CD4-positive, alpha-beta memory T cell (primary cell): ENCODE measurements around the gene BTBD10. TPM values are rescaled to one million over a fixed set of nuclear protein-coding genes. Genes with fewer than 3 reads are reported as not detected.
A peak's percentile ranks its signal among the peaks of the same experiment; 100 is the strongest.

Experiments
- CTCF ChIA-PET: fragments of 350-600 bp; sonication (Branson Sonifier 250); formaldehyde crosslinking; loops from one replicate; lab custom pipeline; 2021; ENCODE audit warnings: inconsistent platforms; ENCODE audit not compliant: partially characterized antibody; lab: Charles Lee
- POLR2A ChIA-PET: fragments of 350-600 bp; sonication (Branson Sonifier 250); formaldehyde crosslinking; loops from one replicate; lab custom pipeline; 2021; ENCODE audit not compliant: partially characterized antibody; lab: Charles Lee
- DNase-seq, 5 donors: peaks; one replicate each; pipeline versions ENCODE4 v3.0.0 to v3.0.0-alpha.2; 2020 to 2022; ENCODE audit warnings: mixed read lengths in 1 of 5
- H3K27ac ChIP-seq: one replicate; pipeline ENCODE4 v1.7.0; 2013; ENCODE audit warnings: low read depth, low read length
- H3K27me3 ChIP-seq: 2 replicates; pipeline ENCODE4 v1.7.0; 2013; ENCODE audit warnings: mild to moderate bottlenecking, low read length, moderate library complexity; ENCODE audit not compliant: insufficient read depth
- H3K36me3 ChIP-seq: 2 replicates; pipeline ENCODE4 v1.7.0; 2013; ENCODE audit warnings: mild to moderate bottlenecking, low read length, moderate library complexity; ENCODE audit not compliant: insufficient read depth
- H3K4me1 ChIP-seq: 2 replicates; pipeline ENCODE4 v1.7.0; 2013; ENCODE audit warnings: mild to moderate bottlenecking, low read length, moderate library complexity; ENCODE audit not compliant: insufficient read depth
- H3K4me3 ChIP-seq, 2 donors: one replicate each; pipeline ENCODE4 v1.7.0; 2013; ENCODE audit warnings: low read length in 2 of 2, mild to moderate bottlenecking in 1 of 2
- H3K9me3 ChIP-seq, 2 donors: one replicate each; pipeline ENCODE4 v1.7.0; 2013; ENCODE audit warnings: low read length in 2 of 2, control low read depth in 1 of 2; ENCODE audit not compliant: control insufficient read depth in 1 of 2
- H3K27ac Mint-ChIP-seq, 7 donors: one replicate each; pipeline ENCODE4 v1.8.0; 2020 to 2021; ENCODE audit warnings: mixed read lengths in 7 of 7, mild to moderate bottlenecking in 6 of 7, inconsistent platforms in 3 of 7, moderate library complexity in 3 of 7
- H3K27me3 Mint-ChIP-seq, 2 donors: one replicate each; pipeline ENCODE4 v1.8.0; 2020 to 2021; ENCODE audit warnings: mixed read lengths in 2 of 2
- H3K36me3 Mint-ChIP-seq, 2 donors: one replicate each; pipeline ENCODE4 v1.8.0; 2020 to 2021; ENCODE audit warnings: mixed read lengths in 2 of 2, inconsistent platforms in 1 of 2, mild to moderate bottlenecking in 1 of 2
- H3K4me1 Mint-ChIP-seq, 4 donors: one replicate each; pipeline ENCODE4 v1.8.0; 2020 to 2021; ENCODE audit warnings: mixed read lengths in 4 of 4, mild to moderate bottlenecking in 1 of 4
- H3K4me3 Mint-ChIP-seq, 8 donors: one replicate each; pipeline ENCODE4 v1.8.0; 2020 to 2021; ENCODE audit warnings: mixed read lengths in 8 of 8, mild to moderate bottlenecking in 7 of 8, moderate library complexity in 6 of 8, inconsistent platforms in 3 of 8
- H3K9me3 Mint-ChIP-seq, 8 donors: one replicate each; pipeline ENCODE4 v1.8.0; 2020 to 2021; ENCODE audit warnings: mixed read lengths in 8 of 8, mild to moderate bottlenecking in 5 of 8, inconsistent platforms in 3 of 8, moderate library complexity in 1 of 8
- intact Hi-C: fragments of 100-400 bp; cut with micrococcal nuclease; formaldehyde crosslinking; loops from one replicate; pipeline ENCODE4 v1.15.1; 2023
- polyA plus RNA-seq, 2 donors: library from polyadenylated mRNA; unstranded; fragments of 300-500 nt; fragmentation: Illumina TruSeq; gene quantifications; one replicate each; pipeline ENCODE4 v1.2.3, GENCODE V29; 2021
- total RNA-seq, 2 experiments: library from RNA; stranded (reverse); gene quantifications; one replicate each; pipeline ENCODE4 v1.2.3, GENCODE V29; 2021

BTBD10 gene
- total and polyA plus RNA-seq, 4 experiments from 2014 or later, result 11.5 to 22.6 (median 18.0) TPM

GRCh38 chr11:13465909-13466371 lies 2.9 kb upstream of the BTBD10 start:
- Mint-ChIP-seq H3K27ac (no peak overlapping the region), H3K9me3 (peaks cover 0 to 1% (median 0%) of the 10 kb centered on the region in 8 donors), H3K4me1 (peaks cover 19 to 37% (median 27%) of the 10 kb centered on the region in 4 donors), H3K4me3 (no peak overlapping the region), H3K36me3 (peaks cover 0 to 13% of the 10 kb centered on the region in 2 donors), H3K27me3 (peaks cover 5 to 8% of the 10 kb centered on the region in 2 donors)
- Histone ChIP-seq H3K27ac (no peak overlapping the region), H3K36me3 (no peaks in the 10 kb centered on the region), H3K4me3 (no peak overlapping the region), H3K27me3 (no peaks in the 10 kb centered on the region), H3K4me1 (peaks cover 24% of the 10 kb centered on the region), H3K9me3 (no peaks in the 10 kb centered on the region)
- peak in 4 of 5 donors; percentile 9 to 30 (median 23) for DNase-seq
- POLR2A ChIA-PET, result interaction anchor here (0.7 kb wide), 1 partner anchor 190 kb away, joined by 4 read pairs; no protein-coding TSS in a partner anchor
- intact Hi-C loops, result loop anchor here (2.0 to 10.0 kb wide), 3 partner anchors 501 to 1621 kb away; partner anchors contain the start of genes RRAS2 and USP47
- CTCF ChIA-PET, result interaction anchor here (0.9 to 4.6 kb wide), 10 partner anchors 8 to 501 kb away, joined by 3 to 38 read pairs (median 4); no protein-coding TSS in a partner anchor

- Histone ChIP-seq H3K27ac (peak overlapping the region; percentile 92), H3K27me3 (no peaks in the 10 kb centered on the region), H3K9me3 (no peaks in the 10 kb centered on the region), H3K4me1 (peaks cover 34% of the 10 kb centered on the region), H3K4me3 (peak overlapping the region; percentile 90 to 95), H3K36me3 (no peaks in the 10 kb centered on the region)
- intact Hi-C loops, result loop anchor here (1.0 to 10.0 kb wide), 8 partner anchors 23 to 1619 kb away; partner anchors contain the start of genes BMAL1, CYP2R1, FAR1 and RRAS2
- peaks cover 11 to 22% of the 10 kb centered on the region in 2 donors for H3K36me3 Mint-ChIP-seq
- peak overlapping the region; percentile 97 to 99 (median 98) for H3K4me3 Mint-ChIP-seq
- no peak for DNase-seq
- POLR2A ChIA-PET, result interaction anchor here (0.9 to 2.1 kb wide), 8 partner anchors 13 to 1610 kb away, joined by 3 to 11 read pairs (median 6); partner anchors contain the start of genes BMAL1, CALCB and FAR1
- peak overlapping the region; percentile 96 to 99 (median 97) for H3K27ac Mint-ChIP-seq
- H3K4me1 Mint-ChIP-seq, result peaks cover 30 to 50% (median 41%) of the 10 kb centered on the region in 4 donors
- H3K9me3 Mint-ChIP-seq, result peaks cover 0 to 2% (median 0%) of the 10 kb centered on the region in 8 donors
- CTCF ChIA-PET, result interaction anchor here (0.8 to 4.6 kb wide), 9 partner anchors 9 to 500 kb away, joined by 3 to 38 read pairs (median 3); no protein-coding TSS in a partner anchor
- no peaks in the 10 kb centered on the region for H3K27me3 Mint-ChIP-seq
Observed at GRCh38 chr11:13463779-13464290, 813 bp upstream of the BTBD10 start.

- CTCF ChIA-PET, result interaction anchor here (0.7 to 4.6 kb wide), 6 partner anchors 8 to 77 kb away, joined by 3 to 38 read pairs (median 4); no protein-coding TSS in a partner anchor
- H3K4me1 Mint-ChIP-seq, result peaks cover 30 to 61% (median 45%) of the 10 kb centered on the region in 4 donors
Observed at GRCh38 chr11:13462311-13462900, 616 bp downstream of the BTBD10 start.

GRCh38 chr11:13461291-13461690 lies 1.7 kb downstream of the BTBD10 start:
- Histone ChIP-seq H3K36me3 (no peaks in the 10 kb centered on the region), H3K27ac (no peak overlapping the region), H3K4me3 (no peak overlapping the region), H3K9me3 (no peaks in the 10 kb centered on the region), H3K27me3 (no peaks in the 10 kb centered on the region), H3K4me1 (peaks cover 37% of the 10 kb centered on the region)
- CTCF ChIA-PET, result interaction anchor here (2.2 kb wide), 1 partner anchor 26 kb away, joined by 10 read pairs; no protein-coding TSS in a partner anchor
- peaks cover 0 to 2% (median 0%) of the 10 kb centered on the region in 8 donors for H3K9me3 Mint-ChIP-seq
- peaks cover 32 to 65% (median 46%) of the 10 kb centered on the region in 4 donors for H3K4me1 Mint-ChIP-seq
- DNase-seq, result no peak
- H3K36me3 Mint-ChIP-seq, result peaks cover 11 to 27% of the 10 kb centered on the region in 2 donors
- intact Hi-C loops, result loop anchor here (5.0 to 10.0 kb wide), 3 partner anchors 894 to 1616 kb away; partner anchors contain the start of genes CYP2R1, RRAS2 and USP47
- POLR2A ChIA-PET, result interaction anchor here (0.7 to 0.9 kb wide), 2 partner anchors 11 to 645 kb away, joined by 3 read pairs; no protein-coding TSS in a partner anchor
- H3K27ac Mint-ChIP-seq, result peak overlapping the region in 1 of 7 donors; percentile 97
- peak overlapping the region in 7 of 8 donors; percentile 97 to 99 (median 98) for H3K4me3 Mint-ChIP-seq
- H3K27me3 Mint-ChIP-seq, result no peaks in the 10 kb centered on the region

More at GRCh38 chr11:13462311-13462900, 616 bp downstream of the BTBD10 start:
- peak overlapping the region; percentile 97 to 99 (median 98) for H3K4me3 Mint-ChIP-seq
- H3K27ac ChIP-seq, result peak overlapping the region; percentile 92
- H3K27ac Mint-ChIP-seq, result peak overlapping the region; percentile 96 to 99 (median 97)
- H3K4me3 ChIP-seq, result peak overlapping the region; percentile 90 to 95
- peak in 3 of 5 donors; percentile 38 to 71 (median 45) for DNase-seq
- POLR2A ChIA-PET, result interaction anchor here (0.6 to 2.1 kb wide), 7 partner anchors 12 to 984 kb away, joined by 3 to 11 read pairs (median 5); partner anchors contain the start of genes BMAL1 and FAR1
- intact Hi-C loops, result loop anchor here (2.0 to 10.0 kb wide), 4 partner anchors 280 to 1618 kb away; partner anchors contain the start of genes CYP2R1, RRAS2 and USP47
- H3K27me3 ChIP-seq, result no peaks in the 10 kb centered on the region
- H3K4me1 ChIP-seq, result peaks cover 34% of the 10 kb centered on the region
- H3K36me3 Mint-ChIP-seq, result peaks cover 11 to 27% of the 10 kb centered on the region in 2 donors
- no peaks in the 10 kb centered on the region for H3K9me3 ChIP-seq
- no peaks in the 10 kb centered on the region for H3K36me3 ChIP-seq
- peaks cover 0 to 2% (median 0%) of the 10 kb centered on the region in 8 donors for H3K9me3 Mint-ChIP-seq
- H3K27me3 Mint-ChIP-seq, result no peaks in the 10 kb centered on the region

GRCh38 chr11:13450832-13451397 lies 12.1 kb downstream of the BTBD10 start:
- Mint-ChIP-seq H3K9me3 (peaks cover 0 to 13% (median 9%) of the 10 kb centered on the region in 8 donors), H3K4me1 (peaks cover 38 to 48% (median 46%) of the 10 kb centered on the region in 4 donors), H3K27ac (peak overlapping the region in 3 of 7 donors; percentile 61 to 70 (median 66)), H3K36me3 (peaks cover 29 to 40% of the 10 kb centered on the region in 2 donors), H3K27me3 (no peaks in the 10 kb centered on the region), H3K4me3 (peak overlapping the region in 3 of 8 donors; percentile 31 to 52 (median 42))
- intact Hi-C loops, result no loop called here
- POLR2A ChIA-PET, result interaction anchor here (0.5 to 1.1 kb wide), 3 partner anchors 10 to 1685 kb away, joined by 3 to 5 read pairs (median 3); partner anchors contain the start of gene BTBD10
- Histone ChIP-seq H3K27ac (no peak overlapping the region), H3K36me3 (no peaks in the 10 kb centered on the region), H3K4me3 (no peak overlapping the region), H3K9me3 (peaks cover 0 to 3% of the 10 kb centered on the region in 2 donors), H3K4me1 (no peaks in the 10 kb centered on the region), H3K27me3 (no peaks in the 10 kb centered on the region)
- CTCF ChIA-PET, result interaction anchor here (0.9 to 1.7 kb wide), 2 partner anchors 9 to 14 kb away, joined by 3 to 5 read pairs; no protein-coding TSS in a partner anchor
- no peak for DNase-seq

- ChIA-PET POLR2A (interaction anchor here (0.7 kb wide), 1 partner anchor 228 kb away, joined by 5 read pairs; no protein-coding TSS in a partner anchor), CTCF (no interaction called here)
- no peaks in the 10 kb centered on the region for H3K4me1 ChIP-seq
- intact Hi-C loops, result no loop called here
- H3K9me3 ChIP-seq, result peaks cover 0 to 3% of the 10 kb centered on the region in 2 donors
- no peak overlapping the region for H3K27ac ChIP-seq
- no peaks in the 10 kb centered on the region for H3K27me3 ChIP-seq
- no peak for DNase-seq
- no peak overlapping the region for H3K4me3 Mint-ChIP-seq
- peaks cover 37 to 52% (median 50%) of the 10 kb centered on the region in 4 donors for H3K4me1 Mint-ChIP-seq
- H3K27ac Mint-ChIP-seq, result no peak overlapping the region
- no peak overlapping the region for H3K4me3 ChIP-seq
- H3K9me3 Mint-ChIP-seq, result peaks cover 0 to 13% (median 9%) of the 10 kb centered on the region in 8 donors
- no peaks in the 10 kb centered on the region for H3K36me3 ChIP-seq
- peaks cover 29 to 36% of the 10 kb centered on the region in 2 donors for H3K36me3 Mint-ChIP-seq
- H3K27me3 Mint-ChIP-seq, result no peaks in the 10 kb centered on the region
Observed at GRCh38 chr11:13449522-13449921, 13.5 kb downstream of the BTBD10 start.
